T-cell (primary cell): ENCODE results near the gene PCDHGA2. TPM values are rescaled to one million over a fixed set of nuclear protein-coding genes. Genes with fewer than 3 reads are reported as not detected.
A peak's percentile ranks its signal among the peaks of the same experiment; 100 is the strongest.

Source experiments
- ATAC-seq, 4 experiments: fragments of 200-7000 bp in 3 of 4; fragments of 150-1000 bp in 1 of 4; cut with Tn5 transposase; replicated peaks in 1 of 4; 1 replicate in 3 of 4; 2 replicates in 1 of 4; pipeline ENCODE4 v1.10.0; 2021; ENCODE audit warnings: moderate library complexity in 3 of 4, mild to moderate bottlenecking in 2 of 4, moderate number of reproducible peaks in 1 of 4
- CTCF ChIA-PET, 2 donors: fragments of 300-600 bp; sonication (Branson Sonifier 250); formaldehyde crosslinking; loops; one replicate each; lab custom pipeline; 2022; ENCODE audit warnings: antibody characterized with exemption in 2 of 2; lab: Charles Lee
- POLR2A ChIA-PET, 2 donors: fragments of 300-600 bp; sonication (Branson Sonifier 250); formaldehyde crosslinking; loops; one replicate each; lab custom pipeline; 2022; ENCODE audit warnings: antibody characterized with exemption in 2 of 2; lab: Charles Lee
- DNase-seq, 35 experiments: peaks; one replicate each; pipeline versions ENCODE4 v3.0.0 to v3.0.0-alpha.2; 2013 to 2023
- H3K27ac ChIP-seq: one replicate; pipeline ENCODE4 v1.5.1; 2013; ENCODE audit warnings: low read length
- H3K27me3 ChIP-seq, 2 experiments: replicated peaks in 1 of 2; 1 replicate in 1 of 2; 2 replicates in 1 of 2; pipeline versions ENCODE4 v1.6.1 to v1.7.0; 2013; ENCODE audit warnings: low read length in 1 of 2, mixed read lengths in 1 of 2; ENCODE audit not compliant: control insufficient read depth in 2 of 2, insufficient read depth in 2 of 2; ENCODE audit errors: extremely low read depth in 1 of 2
- H3K36me3 ChIP-seq, 2 donors: 1 replicate in 1 of 2; 2 replicates in 1 of 2; pipeline versions ENCODE4 v1.6.1 to v1.7.0; 2013; ENCODE audit warnings: low read length in 1 of 2; ENCODE audit not compliant: control insufficient read depth in 2 of 2, insufficient read depth in 1 of 2; ENCODE audit errors: extremely low read depth in 1 of 2
- H3K4me1 ChIP-seq, 2 experiments: 1 replicate in 1 of 2; 2 replicates in 1 of 2; pipeline versions ENCODE4 v1.6.1 to v1.7.0; 2013; ENCODE audit warnings: low read length in 2 of 2, mixed read lengths in 1 of 2; ENCODE audit not compliant: insufficient read depth in 2 of 2, control insufficient read depth in 1 of 2; ENCODE audit errors: extremely low read depth in 1 of 2
- H3K4me3 ChIP-seq, 2 donors: 1 replicate in 1 of 2; 2 replicates in 1 of 2; pipeline versions ENCODE4 v1.5.1 to v1.7.0; 2013; ENCODE audit warnings: mild to moderate bottlenecking in 2 of 2, low read length in 1 of 2, moderate library complexity in 1 of 2; ENCODE audit not compliant: control insufficient read depth in 1 of 2; ENCODE audit errors: extremely low read depth in 1 of 2
- H3K9me3 ChIP-seq: 2 replicates; pipeline ENCODE4 v1.7.0; 2013
- H3K27ac Mint-ChIP-seq, 2 donors: one replicate each; pipeline ENCODE4 v1.8.0; 2020 to 2021; ENCODE audit warnings: mild to moderate bottlenecking in 2 of 2, mixed read lengths in 2 of 2
- H3K27me3 Mint-ChIP-seq, 2 donors: one replicate each; pipeline ENCODE4 v1.8.0; 2021 to 2022; ENCODE audit warnings: mixed read lengths in 2 of 2
- H3K36me3 Mint-ChIP-seq: one replicate; pipeline ENCODE4 v1.8.0; 2021; ENCODE audit warnings: mixed read lengths
- H3K4me1 Mint-ChIP-seq, 3 donors: one replicate each; pipeline ENCODE4 v1.8.0; 2020 to 2022; ENCODE audit warnings: mixed read lengths in 3 of 3, mild to moderate bottlenecking in 1 of 3
- H3K4me3 Mint-ChIP-seq, 3 donors: one replicate each; pipeline ENCODE4 v1.8.0; 2020 to 2022; ENCODE audit warnings: mild to moderate bottlenecking in 3 of 3, mixed read lengths in 3 of 3, moderate library complexity in 3 of 3
- H3K9me3 Mint-ChIP-seq, 3 donors: one replicate each; pipeline ENCODE4 v1.8.0; 2020 to 2022; ENCODE audit warnings: mixed read lengths in 3 of 3
- WGBS: methylation state at CpG from one replicate; pipeline ENCODE4 v1.1.5; 2013; ENCODE audit warnings: missing lambda C conversion rate; ENCODE audit not compliant: insufficient coverage; 5-methylcytosine and 5-hydroxymethylcytosine counted together
- total RNA-seq, 35 experiments: library from RNA in 6 of 35; stranded (reverse) in 6 of 35; fragments of 120-200 nt in 1 of 35; gene quantifications; one replicate each; pipeline versions ENCODE4 v1.2.1 to v1.2.4 and lab custom pipeline; 2013 to 2026

PCDHGA2 gene
- total RNA-seq, 5 donors from 2014 or later (not counting 1 experiment from before 2014, with no cell fraction given), result 0.13 to 0.15 TPM; not detected in 3

- Mint-ChIP-seq H3K9me3 (peaks cover 10 to 26% (median 25%) of the 10 kb centered on the region in 3 donors), H3K27me3 (peaks cover 68 to 75% of the 10 kb centered on the region in 2 donors), H3K4me1 (peaks cover 0 to 7% (median 3%) of the 10 kb centered on the region in 3 donors), H3K36me3 (peaks cover 6% of the 10 kb centered on the region), H3K27ac (no peak overlapping the region), H3K4me3 (no peak overlapping the region)
- ChIA-PET CTCF (interaction anchor here in 1 of 2 donors (1.4 kb wide), 1 partner anchor 212 kb away, joined by 3 read pairs; no protein-coding TSS in a partner anchor), POLR2A (no interaction called here)
- Histone ChIP-seq H3K9me3 (no peaks in the 10 kb centered on the region), H3K4me3 (no peak overlapping the region), H3K27me3 (peaks cover 4 to 52% of the 10 kb centered on the region in 2 experiments), H3K27ac (no peak overlapping the region), H3K36me3 (no peaks in the 10 kb centered on the region), H3K4me1 (peaks cover 0 to 9% of the 10 kb centered on the region in 2 experiments)
- ATAC-seq, result no peak
- no peak for DNase-seq
- 52% methylated on average over 21 of the region's 36 CpGs for WGBS
Measured at GRCh38 chr5:141351591-141351990, 13.0 kb downstream of the PCDHGA2 start.

DNA sequence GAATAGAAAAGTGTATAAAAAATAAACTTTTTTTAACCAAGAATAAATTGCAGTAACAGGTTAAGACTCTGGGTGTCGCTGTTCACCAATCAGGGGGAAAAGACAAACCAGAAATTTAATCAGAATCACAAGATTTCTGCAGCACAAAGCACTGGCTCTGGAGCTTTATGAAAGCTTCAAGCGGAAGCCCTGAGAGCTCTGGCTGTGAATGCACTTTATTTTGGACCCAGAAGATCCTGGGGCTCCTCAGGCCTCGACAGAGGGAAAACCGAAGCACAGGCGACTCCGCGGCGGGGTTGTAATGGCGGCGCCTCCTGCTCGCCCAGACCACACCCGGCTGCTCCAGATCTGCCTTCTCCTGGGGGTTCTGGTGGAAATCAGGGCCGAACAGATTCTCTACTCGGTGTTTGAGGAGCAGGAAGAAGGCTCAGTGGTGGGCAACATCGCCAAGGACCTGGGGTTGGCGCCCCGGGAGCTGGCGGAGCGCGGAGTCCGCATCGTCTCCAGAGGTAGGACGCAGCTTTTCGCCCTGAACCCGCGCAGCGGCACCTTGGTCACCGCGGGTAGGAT lies 16.4 kb downstream of the PCDHGA2 start, which contains the start of gene PCDHGA4:
TSS of gene PCDHGA4 (plus strand) at position 122 of the 570 bp plus-strand sequence. CDS start at position 209, 87 bp downstream.
- H3K27me3 Mint-ChIP-seq, result peaks cover 69 to 81% of the 10 kb centered on the region in 2 donors
- H3K9me3 Mint-ChIP-seq, result peaks cover 19 to 33% (median 30%) of the 10 kb centered on the region in 3 donors
- peak within 1 kb of the TSS in 2 of 3 donors; percentile 47 to 49 for H3K4me3 Mint-ChIP-seq
- ChIA-PET CTCF (interaction anchor here in 1 of 2 donors (1.0 kb wide), 2 partner anchors 25 to 209 kb away, joined by 3 to 8 read pairs; partner anchors contain the start of gene PCDHGA1), POLR2A (interaction anchor here (1.0 to 1.2 kb wide), 3 partner anchors 11 to 24 kb away, joined by 3 to 5 read pairs (median 3); partner anchors contain the start of genes PCDHGA1 (in 1 of the 2) and PCDHGB3 (in 1 of the 2))
- Histone ChIP-seq H3K4me1 (peaks cover 0 to 7% of the 10 kb centered on the region in 2 experiments), H3K9me3 (no peaks in the 10 kb centered on the region), H3K27ac (no peak within 1 kb of the TSS), H3K36me3 (no peaks in the 10 kb centered on the region), H3K4me3 (peak within 1 kb of the TSS; percentile 13 to 49), H3K27me3 (peaks cover 7 to 52% of the 10 kb centered on the region in 2 experiments)
- H3K27ac Mint-ChIP-seq, result no peak within 1 kb of the TSS
- ATAC-seq, result no peak
- peaks cover 0 to 5% (median 4%) of the 10 kb centered on the region in 3 donors for H3K4me1 Mint-ChIP-seq
- DNase-seq, result peak in 1 of 35 experiments; percentile 27
- H3K36me3 Mint-ChIP-seq, result peaks cover 6% of the 10 kb centered on the region
- WGBS, result 22% methylated on average over 29 of the region's 29 CpGs

- ChIA-PET CTCF (interaction anchor here in 1 of 2 donors (1.0 kb wide), 2 partner anchors 25 to 208 kb away, joined by 3 to 8 read pairs; partner anchors contain the start of gene PCDHGA1), POLR2A (interaction anchor here in 1 of 2 donors (1.0 kb wide), 2 partner anchors 11 to 25 kb away, joined by 3 to 5 read pairs; partner anchors contain the start of gene PCDHGA1)
- Mint-ChIP-seq H3K27ac (no peak overlapping the region), H3K4me1 (peaks cover 0 to 2% (median 0%) of the 10 kb centered on the region in 3 donors), H3K27me3 (peaks cover 67 to 81% of the 10 kb centered on the region in 2 donors), H3K4me3 (no peak overlapping the region), H3K9me3 (peaks cover 19 to 32% (median 29%) of the 10 kb centered on the region in 3 donors), H3K36me3 (peaks cover 4% of the 10 kb centered on the region)
- no peak for DNase-seq
- Histone ChIP-seq H3K36me3 (no peaks in the 10 kb centered on the region), H3K9me3 (no peaks in the 10 kb centered on the region), H3K27me3 (peaks cover 10 to 51% of the 10 kb centered on the region in 2 experiments), H3K4me3 (no peak overlapping the region), H3K27ac (no peak overlapping the region), H3K4me1 (peaks cover 0 to 4% of the 10 kb centered on the region in 2 experiments)
- 63% methylated on average over 24 of the region's 24 CpGs for WGBS
- no peak for ATAC-seq
Measured at GRCh38 chr5:141355641-141356040, 17.1 kb downstream of the PCDHGA2 start.

GRCh38 chr5:141356133-141356532 lies 17.6 kb downstream of the PCDHGA2 start:
- 61% methylated on average over 4 of the region's 5 CpGs for WGBS
- Mint-ChIP-seq H3K27me3 (peaks cover 67 to 81% of the 10 kb centered on the region in 2 donors), H3K9me3 (peaks cover 21 to 37% (median 34%) of the 10 kb centered on the region in 3 donors), H3K27ac (no peak overlapping the region), H3K4me1 (peaks cover 0 to 2% (median 0%) of the 10 kb centered on the region in 3 donors), H3K36me3 (peaks cover 9% of the 10 kb centered on the region), H3K4me3 (no peak overlapping the region)
- no peak for DNase-seq
- ChIA-PET CTCF (no interaction called here), POLR2A (interaction anchor here in 1 of 2 donors (1.0 kb wide), 2 partner anchors 12 to 26 kb away, joined by 3 to 5 read pairs; partner anchors contain the start of gene PCDHGA1)
- Histone ChIP-seq H3K27ac (no peak overlapping the region), H3K4me3 (no peak overlapping the region), H3K9me3 (peaks cover 2% of the 10 kb centered on the region), H3K27me3 (peaks cover 11 to 51% of the 10 kb centered on the region in 2 experiments), H3K4me1 (peaks cover 0 to 4% of the 10 kb centered on the region in 2 experiments), H3K36me3 (no peaks in the 10 kb centered on the region)
- ATAC-seq, result no peak

DNA sequence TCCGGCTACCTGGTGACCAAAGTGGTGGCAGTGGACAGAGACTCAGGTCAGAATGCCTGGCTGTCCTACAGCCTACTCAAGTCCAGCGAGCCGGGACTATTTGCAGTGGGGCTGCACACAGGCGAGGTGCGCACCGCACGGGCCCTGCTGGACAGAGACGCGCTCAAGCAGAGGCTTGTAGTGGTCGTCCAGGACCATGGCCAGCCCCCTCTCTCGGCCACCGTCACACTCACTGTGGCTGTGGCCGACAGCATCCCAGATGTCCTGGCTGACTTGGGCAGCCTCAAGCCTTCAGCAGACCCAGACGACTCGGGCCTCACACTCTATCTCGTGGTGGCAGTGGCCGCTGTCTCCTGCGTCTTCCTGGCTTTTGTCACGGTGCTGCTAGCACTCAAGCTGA lies 18.4 kb downstream of the PCDHGA2 start:
- Mint-ChIP-seq H3K4me1 (peaks cover 0 to 2% (median 0%) of the 10 kb centered on the region in 3 donors), H3K27me3 (peaks cover 67 to 82% of the 10 kb centered on the region in 2 donors), H3K36me3 (peaks cover 11% of the 10 kb centered on the region), H3K27ac (no peak overlapping the region), H3K4me3 (no peak overlapping the region), H3K9me3 (peaks cover 23 to 40% (median 37%) of the 10 kb centered on the region in 3 donors)
- peaks cover 11 to 49% of the 10 kb centered on the region in 2 experiments for H3K27me3 ChIP-seq
- no peak overlapping the region for H3K27ac ChIP-seq
- 52% methylated on average over 19 of the region's 19 CpGs for WGBS
- no peaks in the 10 kb centered on the region for H3K36me3 ChIP-seq
- no peak for ATAC-seq
- H3K9me3 ChIP-seq, result peaks cover 2% of the 10 kb centered on the region
- H3K4me3 ChIP-seq, result no peak overlapping the region
- peaks cover 0 to 4% of the 10 kb centered on the region in 2 experiments for H3K4me1 ChIP-seq
- POLR2A ChIA-PET, result no interaction called here
- CTCF ChIA-PET, result interaction anchor here in 1 of 2 donors (0.7 kb wide), 1 partner anchor 18 kb away, joined by 3 read pairs; the partner anchor contains the start of gene PCDHGA2
- no peak for DNase-seq
